GM18498 (cell line): ENCODE data around the gene CLDN7.
"Not testable (repeated sequence)": the region's sequence is repeated elsewhere in the genome, so short reads cannot be mapped to it uniquely, and the experiment has no call there.

Source experiments
- ATAC-seq: cut with Tn5 transposase; IDR thresholded peaks from one replicate; pipeline ENCODE4 v1.9.1; 2021; ENCODE audit warnings: mild to moderate bottlenecking, moderate library complexity; ENCODE audit not compliant: unreplicated experiment

The CLDN7 gene

DNA sequence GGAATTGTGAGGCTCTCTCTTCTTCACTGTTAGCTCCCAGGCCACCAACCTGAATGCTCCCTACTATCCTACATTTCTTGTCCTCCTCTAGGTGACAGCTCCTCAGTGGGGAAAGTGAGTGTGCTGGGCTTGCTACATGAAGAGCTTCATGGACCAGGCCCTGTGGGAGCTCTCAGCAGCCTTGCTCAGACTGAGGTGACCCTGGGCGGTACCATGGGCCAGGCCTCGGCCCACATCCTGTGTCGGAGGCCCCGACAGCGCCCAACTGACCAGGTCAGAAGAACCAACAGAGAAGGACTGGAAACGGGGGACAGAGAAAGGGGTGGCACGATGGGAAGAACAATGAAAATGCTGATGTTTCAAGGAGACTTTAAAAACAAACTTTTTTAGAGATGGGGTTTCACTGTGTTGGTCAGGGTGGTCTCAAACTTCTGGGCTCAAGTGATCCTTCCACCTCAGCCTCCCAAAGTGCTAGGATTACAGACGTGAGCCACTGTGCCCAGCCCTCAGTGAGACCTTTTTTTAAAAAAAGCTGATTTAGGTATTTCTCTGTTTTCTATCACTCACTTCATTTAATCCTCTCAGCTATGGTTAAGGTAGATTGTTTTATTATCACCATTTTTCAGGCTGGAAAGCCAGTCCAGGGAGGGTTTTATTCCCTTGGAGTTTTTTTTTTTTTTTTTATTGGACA lies 5.4 kb downstream of the CLDN7 start:
- ATAC-seq, result no peak

DNA sequence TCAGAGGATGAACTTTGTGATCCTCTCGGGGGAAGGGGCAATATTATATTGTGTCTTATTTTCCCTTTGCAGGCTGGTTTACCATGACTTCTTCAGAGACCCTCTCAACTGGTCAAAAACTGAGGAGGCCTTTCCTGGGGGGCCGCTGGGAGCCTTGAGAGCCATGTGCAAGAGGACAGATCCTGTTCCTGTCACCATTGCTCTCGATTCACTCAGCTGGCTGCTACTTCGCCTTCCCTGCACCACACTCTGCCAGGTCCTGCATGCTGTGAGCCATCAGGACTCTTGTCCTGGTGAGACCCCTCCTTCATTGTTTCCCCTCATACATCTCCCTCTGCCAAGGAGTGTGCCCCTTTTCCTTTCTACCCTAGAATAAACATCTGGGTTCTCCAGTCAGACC lies 7.8 kb downstream of the CLDN7 start:
- ATAC-seq, result no peak

DNA sequence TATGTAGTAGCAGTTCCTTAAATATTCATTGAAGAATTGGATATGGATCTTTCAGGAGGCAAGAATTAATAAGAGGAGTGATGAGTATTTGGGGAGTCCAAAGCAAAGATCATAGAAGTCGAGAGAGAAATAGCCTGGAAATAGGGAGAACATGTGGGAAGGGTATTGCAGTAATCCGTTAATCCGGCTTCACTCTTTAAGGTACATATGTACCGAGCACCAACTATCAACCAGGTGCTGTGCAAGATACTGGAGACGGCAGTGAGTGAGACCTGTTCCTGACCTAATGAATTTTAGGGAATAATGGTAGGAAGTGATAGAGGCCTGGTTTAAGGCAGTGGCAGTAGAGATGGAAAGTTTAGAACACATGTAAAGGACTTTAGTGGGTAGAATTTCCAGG lies 9.2 kb downstream of the CLDN7 start:
- ATAC-seq, result no peak

DNA sequence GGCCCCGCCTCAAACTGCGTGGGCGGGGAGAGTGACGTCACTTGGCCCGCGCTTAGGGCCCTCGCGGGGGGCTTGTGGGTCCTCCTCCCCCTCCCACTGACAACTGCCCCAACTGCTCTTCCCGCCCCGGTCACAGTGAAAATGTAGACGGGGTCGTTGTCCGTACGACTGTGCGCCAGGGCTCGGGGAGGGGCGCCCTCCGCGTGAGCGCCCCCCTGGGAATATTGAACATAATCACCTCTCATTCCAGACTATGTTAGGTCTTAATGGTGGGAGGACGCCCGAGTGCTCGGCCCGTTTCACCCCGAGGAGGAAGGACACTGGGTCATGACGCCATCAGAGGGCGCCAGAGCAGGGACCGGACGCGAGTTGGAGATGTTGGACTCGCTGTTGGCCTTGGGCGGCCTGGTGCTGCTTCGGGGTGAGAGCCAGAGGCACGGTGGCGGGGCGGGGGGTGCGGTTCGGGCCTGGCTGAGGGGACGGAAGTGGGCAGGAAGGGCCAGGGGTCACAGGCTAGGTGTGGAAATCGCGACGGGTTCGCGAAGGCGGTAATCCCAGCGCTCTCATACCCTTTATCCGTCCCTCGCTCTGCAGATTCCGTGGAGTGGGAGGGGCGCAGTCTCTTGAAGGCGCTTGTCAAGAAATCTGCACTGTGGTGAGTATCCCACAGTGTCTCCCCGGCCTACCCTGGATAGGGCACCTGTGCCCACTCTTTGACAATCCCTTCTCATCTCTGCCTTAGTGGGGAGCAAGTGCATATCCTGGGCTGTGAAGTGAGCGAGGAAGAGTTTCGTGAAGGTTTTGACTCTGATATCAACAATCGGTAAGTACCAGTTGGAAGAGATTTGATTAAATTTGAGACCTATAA lies 9.9 kb downstream of the CLDN7 start, which contains the start of gene ELP5:
ELP5 (plus strand) TSS at position 40 of the 868 bp plus-strand sequence; CDS start at position 376, 336 bp downstream.
- ATAC-seq, result peak; percentile 56

DNA sequence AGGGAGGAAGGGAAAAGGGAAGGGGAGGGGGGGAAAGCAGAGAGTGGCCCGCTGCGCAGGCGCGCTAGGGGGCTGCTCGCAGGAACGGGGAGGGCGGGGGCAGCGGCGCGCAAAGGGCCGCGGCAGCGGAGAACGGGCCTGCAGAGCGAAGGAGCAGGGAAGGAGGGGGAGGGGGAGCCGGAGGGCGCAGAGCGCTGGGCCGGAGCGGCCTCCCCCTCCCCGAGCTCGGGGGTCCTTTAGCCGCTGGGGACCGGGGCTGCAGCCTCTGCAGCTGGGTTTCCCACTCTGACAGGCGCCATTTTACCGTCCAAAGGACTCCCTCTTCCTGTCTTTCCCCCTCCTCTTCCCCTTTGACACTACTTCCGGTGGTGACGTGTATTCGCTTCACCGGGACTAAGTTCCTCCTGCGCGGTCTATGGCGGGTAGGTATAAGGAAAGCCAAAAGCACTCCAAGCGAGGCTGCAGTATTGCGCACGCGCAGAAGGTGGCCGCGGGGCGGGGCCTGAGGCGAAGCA lies 10.6 kb downstream of the CLDN7 start, which contains the start of gene CTDNEP1:
CTDNEP1 (minus strand) TSS at position 74 of the 515 bp plus-strand sequence. CDS start 438 bp downstream, outside the sequence.
- peak; percentile 83 for ATAC-seq

DNA sequence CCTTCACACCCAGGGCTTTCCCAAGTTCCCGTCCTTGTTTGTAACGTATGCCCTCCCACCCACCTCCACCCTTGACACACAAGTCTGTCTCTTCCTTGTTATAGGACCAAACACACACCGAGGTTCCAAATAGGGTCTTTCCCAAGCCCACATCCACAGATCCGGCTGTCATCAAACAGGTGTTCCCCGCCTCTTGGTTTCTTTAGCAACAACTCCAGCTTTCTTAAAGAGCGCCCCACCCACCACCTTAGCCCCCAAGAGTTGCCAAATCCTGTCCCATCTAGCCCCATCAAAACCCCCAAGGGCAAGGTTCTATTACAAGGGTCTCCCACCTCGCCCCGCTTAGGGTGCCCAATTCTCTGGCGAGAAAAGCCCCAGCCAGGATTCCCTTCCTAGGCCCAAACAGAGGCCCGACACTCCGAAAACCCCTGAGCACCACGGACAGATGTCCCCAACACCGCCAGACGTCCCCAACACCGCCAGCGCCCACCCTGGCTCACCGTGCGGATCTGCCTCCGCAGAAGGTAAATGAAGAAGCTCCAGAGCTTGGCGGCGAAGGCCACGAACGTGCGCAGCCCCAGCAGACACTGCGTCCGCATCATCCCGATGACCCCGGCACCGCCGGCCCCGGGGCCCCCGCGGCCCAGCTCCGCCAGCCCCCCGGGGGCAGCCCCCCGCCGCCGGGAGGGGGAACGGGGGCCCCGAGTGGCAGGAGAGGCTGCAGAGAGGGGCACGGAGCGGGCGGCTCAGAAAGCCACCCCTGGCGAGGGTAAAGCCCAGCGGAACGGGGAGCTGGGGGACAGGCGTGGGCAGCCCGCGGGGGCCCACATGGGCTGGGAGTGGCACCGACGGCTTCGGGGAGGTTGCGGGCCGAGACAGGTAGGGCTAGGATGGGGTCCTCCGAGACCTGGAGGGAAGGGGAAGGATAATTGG lies 11.3 kb downstream of the CLDN7 start:
- ATAC-seq, result no peak

DNA sequence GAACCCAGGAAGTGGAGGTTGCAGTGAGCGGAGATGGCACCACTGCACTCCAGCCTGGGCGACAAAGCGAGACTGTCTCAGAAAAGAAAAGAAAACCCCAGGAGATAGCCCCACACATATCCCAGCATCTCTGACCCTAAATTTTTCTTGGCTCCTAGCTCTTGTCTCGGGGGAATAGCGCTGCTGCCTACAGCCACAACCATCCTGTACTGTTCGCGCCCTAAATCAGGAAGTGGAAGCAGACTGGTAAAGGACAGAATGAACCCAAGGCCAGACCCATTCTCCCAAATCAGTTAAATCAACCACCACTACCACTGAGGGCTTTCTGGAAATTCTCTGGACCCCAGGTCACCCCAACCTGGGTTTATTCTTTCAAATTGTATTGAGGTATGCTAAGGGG lies 12.4 kb downstream of the CLDN7 start:
- ATAC-seq, result no peak

DNA sequence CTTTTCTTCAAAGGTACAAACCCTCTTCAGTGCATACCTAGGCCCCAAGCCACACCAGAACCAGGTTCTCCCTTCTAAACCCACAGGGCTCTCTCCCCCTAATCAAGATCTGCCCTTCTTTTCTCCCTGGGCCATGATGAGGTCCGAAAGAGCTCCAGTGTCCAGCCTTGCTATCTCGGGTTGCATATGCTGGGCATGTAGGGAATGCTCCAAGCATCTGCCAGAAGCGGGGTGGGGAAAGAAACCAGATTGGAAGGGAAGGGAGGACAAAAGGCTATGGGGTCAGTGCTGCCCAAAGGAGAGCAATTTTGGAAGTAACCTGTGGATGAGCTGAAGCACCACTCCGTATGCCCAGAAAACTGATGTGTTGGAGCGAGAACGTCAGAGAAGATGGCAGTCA lies 13.1 kb downstream of the CLDN7 start:
- ATAC-seq, result no peak

DNA sequence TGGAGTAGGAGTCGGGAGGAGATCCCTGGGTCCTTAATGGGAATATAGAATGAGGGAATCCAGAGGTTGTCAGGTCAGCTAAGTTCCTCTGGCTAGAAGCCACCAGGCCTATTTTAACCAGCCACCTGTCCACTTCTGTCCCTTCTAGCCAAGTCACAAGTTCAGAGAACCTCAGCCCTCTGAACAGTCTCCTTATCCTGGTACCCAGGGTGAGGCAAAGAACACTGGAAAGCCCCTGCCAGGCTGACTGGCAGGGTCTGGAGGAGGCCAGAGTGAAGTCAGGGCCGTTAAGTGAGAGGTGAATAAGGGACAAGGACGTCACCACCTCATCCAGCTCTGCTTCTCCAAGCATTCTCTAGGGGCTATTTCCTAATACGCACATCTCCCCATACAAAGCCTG lies 13.5 kb downstream of the CLDN7 start:
- ATAC-seq, result no peak

DNA sequence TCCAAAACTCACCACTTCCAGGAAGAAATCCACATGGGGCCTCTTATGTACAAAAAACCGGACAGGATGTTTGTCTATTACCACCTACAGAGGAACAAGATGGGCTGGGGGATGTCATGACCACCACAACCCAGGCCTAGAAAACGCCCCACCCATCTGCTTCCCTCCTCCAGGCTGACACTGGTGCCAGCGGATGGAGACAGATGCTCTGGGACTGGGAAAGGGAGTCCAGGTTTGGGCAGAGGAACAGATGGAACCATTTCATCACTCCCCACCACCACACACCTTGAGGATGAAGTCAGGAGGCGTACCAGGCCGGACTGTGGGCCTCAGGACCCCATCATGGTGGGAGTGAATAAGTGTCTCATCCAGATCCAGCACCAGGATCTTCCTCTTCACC lies 15.5 kb downstream of the CLDN7 start:
- no peak for ATAC-seq

DNA sequence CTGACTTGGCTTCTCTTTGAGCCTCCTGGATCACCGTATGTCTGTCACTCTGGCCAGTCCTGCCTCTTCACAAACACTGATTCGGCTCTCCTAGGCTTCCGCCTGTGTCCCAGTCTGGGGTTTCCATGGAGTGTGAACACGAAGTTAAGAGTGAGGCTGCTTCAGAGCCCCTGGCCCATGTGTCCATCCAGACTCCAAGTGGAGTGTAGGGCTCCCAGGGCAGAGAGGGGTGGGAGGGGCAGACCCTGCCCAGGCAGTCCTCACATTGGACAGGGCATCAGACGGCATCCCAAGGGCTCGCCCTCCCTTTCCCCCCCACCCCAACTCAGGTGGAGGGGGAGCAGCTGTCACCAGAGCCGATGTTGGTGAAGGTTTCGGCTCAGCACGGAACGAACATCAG lies 18.4 kb downstream of the CLDN7 start:
- ATAC-seq, result not testable (repeated sequence)

DNA sequence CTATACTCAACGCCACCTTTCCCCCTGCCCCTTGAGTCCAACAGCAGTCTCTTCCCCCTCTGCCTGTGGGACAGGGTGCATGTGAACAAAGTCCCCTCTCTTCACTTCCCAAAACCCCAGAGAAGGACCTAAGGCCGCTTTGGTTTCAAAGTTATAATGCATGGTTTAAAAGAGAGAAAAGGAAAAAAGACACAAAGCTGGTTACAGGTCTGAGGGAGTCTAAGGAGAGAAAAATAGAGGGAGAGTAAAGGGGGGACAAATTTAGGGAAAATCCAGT lies 18.9 kb downstream of the CLDN7 start:
- no peak for ATAC-seq

DNA sequence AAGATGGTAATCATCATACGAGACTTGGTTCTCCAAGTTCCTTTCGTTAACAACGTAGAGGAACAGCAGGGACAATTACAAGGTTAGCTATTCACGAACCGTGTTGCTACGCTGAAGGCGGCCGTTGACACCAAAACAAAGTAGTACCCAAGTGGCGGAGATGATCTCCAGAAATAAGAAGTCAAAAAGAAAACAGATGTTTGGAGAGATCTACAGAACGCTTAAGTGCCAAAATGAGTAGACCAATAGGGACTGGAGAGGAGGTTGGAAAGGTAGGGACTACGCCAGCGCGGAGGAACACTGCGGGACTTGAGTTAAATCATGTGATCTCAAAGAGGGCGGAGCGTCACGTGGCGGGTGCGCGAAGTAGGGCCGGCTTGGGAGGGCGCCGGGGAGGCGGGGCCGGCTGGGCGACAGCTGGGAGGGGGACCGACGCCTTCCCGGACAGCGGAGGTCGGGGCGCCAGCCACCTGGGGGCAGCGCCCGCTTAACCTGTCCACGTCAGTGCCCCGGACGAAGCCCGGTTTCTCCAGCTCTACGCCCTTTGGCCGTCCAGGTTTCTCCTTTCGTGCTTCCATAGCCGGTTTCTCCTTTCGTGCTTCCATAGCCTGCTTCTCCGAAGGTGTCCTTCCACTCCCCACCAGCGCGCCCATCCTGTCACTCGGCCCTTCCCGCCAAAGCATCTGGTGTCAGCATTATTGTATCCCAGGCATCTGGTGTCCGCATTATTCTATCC lies 19.4 kb downstream of the CLDN7 start:
- peak; percentile 50 for ATAC-seq

DNA sequence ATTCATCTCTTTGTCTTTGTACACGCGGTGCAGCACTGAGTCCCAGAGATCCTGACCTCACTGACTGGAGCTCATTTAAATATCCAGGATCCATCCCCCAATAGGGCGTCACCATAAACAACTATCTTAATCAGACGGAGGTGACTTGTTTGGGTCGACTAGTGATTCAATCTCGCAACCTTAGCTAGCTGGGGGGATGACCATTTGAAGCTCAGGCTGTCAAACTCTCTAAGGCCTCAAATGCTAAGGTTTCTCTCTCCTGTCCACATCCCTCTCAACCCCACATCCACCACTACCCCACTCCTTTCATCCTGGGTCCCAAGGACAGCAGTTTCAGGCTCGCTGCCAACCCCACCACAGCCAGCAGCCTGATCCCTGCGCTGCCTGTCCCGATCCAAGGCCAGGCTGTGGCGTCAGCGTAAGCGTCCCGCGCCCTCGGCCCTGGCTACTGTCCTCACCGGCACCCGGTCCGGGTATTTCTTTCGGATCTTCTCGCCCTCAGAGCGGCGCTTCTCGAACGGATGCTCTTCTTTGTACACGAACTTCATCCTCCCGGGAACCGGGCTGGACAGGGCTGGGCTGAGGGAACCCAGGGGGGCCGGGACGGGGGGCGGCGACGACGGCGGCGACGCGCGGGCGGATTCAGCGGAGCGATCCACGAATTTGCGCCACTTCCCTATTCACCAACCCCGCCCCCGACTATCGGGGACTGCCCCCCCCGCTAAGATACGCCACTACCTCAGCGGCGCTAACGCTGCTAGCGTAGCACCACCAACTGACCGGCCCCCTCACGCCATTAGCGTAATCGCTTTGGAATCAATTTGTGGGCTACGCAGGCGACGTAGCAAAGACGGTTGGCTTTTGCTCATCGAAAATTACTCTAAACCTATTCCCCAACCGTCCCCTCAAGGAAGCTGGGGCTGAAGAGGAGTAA lies 20.2 kb downstream of the CLDN7 start, which contains the start of gene GABARAP:
GABARAP (minus strand) TSS at position 667 of the 934 bp plus-strand sequence; CDS start at position 548, 119 bp downstream.
- ATAC-seq, result peak; percentile 38

DNA sequence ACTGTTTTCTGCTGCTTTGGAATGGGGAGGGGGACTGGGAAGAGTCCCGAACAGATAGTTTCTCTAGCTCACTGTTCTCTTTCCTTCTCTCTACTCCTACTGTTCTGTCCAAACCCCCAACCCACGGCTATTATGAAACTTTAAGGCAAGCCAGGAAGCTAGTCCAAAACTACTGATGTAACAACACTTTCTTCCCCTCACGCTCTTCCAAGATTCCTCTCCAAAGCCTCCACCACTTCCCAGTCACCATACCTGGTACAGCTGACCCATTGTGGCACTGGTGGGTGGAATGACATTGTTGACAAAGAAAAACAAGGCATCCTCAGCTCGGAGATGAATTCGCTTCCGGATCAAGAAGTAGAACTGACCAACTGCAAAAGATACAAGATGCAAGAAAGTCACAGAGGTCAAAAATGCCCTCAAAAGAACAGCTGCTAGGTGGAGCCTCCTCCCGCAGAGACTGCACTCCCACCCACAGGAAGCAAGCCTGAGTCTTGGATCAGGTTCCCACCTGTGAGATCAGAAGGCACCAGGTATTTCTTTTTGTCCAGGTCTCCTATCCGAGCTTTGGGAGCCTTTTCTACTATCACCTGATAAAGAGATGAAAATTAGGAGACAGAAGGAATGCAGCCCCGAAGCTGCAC lies 21.1 kb downstream of the CLDN7 start:
- ATAC-seq, result no peak

DNA sequence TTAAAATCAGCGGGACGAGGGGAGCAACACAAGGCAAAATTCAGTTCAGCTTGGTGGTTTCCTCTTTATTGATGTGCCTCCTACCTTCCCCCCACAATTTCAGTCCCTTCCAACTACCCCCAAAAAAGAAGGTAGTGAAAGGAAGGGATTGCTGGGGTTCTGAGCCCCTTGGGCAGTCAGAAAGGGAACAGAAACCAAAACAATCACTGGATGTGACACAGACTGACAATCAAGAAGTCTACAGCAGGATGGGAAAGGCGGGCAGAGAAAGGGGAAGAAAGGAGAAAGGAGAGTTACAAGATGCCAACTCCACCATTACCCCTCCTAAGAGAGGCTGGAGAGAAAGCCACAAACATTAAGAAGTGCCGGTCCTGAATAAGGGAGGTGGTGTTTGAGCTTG lies 21.9 kb downstream of the CLDN7 start:
- no peak for ATAC-seq

DNA sequence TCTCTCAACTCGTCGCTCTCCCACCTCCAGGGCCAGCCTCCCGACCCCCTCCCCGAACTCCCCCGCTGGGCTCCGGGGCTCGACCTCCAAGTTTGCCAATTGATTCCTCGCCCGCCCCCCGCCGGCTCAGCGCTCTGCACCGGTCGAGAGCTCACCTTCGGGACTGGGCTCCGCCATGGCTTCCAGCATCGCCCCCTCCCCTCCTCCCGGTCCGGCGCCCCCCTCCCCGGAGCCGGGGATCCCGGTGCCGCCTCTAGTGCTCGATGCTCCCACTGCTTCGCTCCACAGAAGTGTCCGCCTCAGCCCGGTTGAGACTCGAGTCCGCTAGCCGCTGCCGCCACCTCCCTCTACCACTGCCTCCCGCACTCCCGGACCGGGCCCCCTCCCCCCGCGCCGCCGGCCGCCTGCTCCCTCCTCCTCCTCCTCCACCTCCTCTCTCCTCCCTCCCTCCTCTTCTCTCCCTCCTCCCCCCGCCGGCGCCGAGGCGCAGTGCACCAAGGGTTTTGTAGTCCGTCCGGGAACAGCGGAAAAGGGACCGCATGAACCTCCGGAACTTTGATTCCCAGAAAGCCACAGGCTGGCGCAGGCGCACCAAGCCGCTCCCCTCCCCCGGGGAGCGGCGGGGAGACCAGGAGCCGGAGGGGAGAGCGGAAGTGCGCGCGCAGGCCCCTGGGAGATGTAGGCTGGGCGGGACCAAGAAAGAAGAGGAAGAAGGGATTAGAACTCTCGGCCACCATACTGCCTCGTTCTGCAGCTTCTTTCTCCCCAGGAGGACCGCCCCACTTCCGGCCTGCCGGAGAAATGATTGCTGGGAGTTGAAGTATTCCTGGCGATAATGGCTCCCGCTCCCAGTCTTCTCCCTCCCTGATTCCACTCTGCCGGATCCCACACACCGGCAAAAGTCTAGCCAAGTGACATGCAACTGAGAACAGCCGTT lies 22.9 kb downstream of the CLDN7 start, which contains the start of gene PHF23:
PHF23 (minus strand) TSS at position 367 of the 937 bp plus-strand sequence; CDS start at position 189, 178 bp downstream.
- ATAC-seq, result peak; percentile 53
